ENCODE data around the gene DIP2C.

DNA sequence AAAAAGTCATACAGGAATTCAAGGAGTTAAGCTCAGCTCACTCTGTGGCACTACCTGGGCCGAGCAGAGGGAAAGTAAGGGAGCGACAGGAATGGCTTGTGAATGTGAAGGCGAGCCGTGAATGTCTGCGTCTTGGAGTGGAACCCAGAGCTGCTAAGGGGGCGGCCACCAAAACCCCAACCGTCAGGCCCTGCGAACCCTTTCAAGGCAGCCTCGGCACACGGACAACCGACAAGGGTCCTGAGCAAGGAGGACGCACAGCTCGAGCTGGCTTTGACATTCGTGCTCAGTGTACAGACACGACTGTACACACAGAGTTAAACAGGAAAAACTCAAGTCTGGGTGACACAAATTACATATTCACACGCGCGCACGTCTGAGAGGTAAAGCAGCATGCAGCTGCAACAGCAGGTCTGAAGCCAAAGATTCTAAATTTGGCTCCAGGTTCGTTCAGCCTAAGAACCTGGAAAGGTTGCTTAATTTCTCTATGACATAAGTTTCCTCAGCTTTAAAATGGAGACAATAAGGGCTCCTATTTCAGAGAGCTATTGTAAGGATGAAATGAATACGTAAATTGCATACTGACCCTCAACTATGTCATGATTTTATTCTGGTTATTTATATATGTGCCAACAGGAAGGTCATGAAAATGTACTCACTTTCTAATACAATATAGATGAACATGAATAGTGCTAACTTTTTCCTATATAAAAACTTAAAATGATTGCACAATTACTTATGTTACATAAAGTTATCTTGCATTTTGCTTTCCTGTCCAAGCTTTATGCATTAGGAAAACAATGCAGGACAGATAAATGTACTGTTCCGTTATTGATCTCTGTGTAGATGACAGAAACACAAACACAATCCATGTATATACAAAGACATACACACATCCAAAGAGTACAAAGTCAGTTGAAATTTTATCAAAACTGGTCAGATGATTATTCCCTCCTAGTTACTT lies 361.3 kb downstream of the DIP2C start:
- TF ChIP-seq EZH2 (IDR thresholded peaks at IDR 0.05), result no peak
- TF ChIP-seq, protein P1, sequence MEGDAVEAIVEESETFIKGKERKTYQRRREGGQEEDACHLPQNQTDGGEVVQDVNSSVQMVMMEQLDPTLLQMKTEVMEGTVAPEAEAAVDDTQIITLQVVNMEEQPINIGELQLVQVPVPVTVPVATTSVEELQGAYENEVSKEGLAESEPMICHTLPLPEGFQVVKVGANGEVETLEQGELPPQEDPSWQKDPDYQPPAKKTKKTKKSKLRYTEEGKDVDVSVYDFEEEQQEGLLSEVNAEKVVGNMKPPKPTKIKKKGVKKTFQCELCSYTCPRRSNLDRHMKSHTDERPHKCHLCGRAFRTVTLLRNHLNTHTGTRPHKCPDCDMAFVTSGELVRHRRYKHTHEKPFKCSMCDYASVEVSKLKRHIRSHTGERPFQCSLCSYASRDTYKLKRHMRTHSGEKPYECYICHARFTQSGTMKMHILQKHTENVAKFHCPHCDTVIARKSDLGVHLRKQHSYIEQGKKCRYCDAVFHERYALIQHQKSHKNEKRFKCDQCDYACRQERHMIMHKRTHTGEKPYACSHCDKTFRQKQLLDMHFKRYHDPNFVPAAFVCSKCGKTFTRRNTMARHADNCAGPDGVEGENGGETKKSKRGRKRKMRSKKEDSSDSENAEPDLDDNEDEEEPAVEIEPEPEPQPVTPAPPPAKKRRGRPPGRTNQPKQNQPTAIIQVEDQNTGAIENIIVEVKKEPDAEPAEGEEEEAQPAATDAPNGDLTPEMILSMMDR (IDR thresholded peaks at IDR 0.05), result no peak

All from neural progenitor cell (in vitro differentiated cells).